Vagina (tissue), 2 donors: ENCODE results near the gene FGF14.

Experiments
- CTCF ChIP-seq, 3 experiments: fragments of 450-650 bp in 2 of 3; fragments of 200-600 bp in 1 of 3; sonication (generic) in 1 of 3; IDR thresholded peaks; one replicate each; pipeline ENCODE4 v1.5.1; 2017 to 2019; ENCODE audit warnings: antibody characterized with exemption in 3 of 3, mild to moderate bottlenecking in 2 of 3, moderate library complexity in 2 of 3
- POLR2A ChIP-seq, 2 donors: fragments of 450-650 bp; IDR thresholded peaks; one replicate each; pipeline ENCODE4 v1.6.1; 2017; ENCODE audit warnings: antibody characterized with exemption in 2 of 2, mild to moderate bottlenecking in 2 of 2, moderate library complexity in 2 of 2

GRCh38 chr13:101866889-101867581, 534.8 kb downstream of the FGF14 start:
- no peak for TF ChIP-seq POLR2A (IDR thresholded peaks at IDR 0.05)
- TF ChIP-seq CTCF (IDR thresholded peaks at IDR 0.05), result no peak
